Ishikawa (cell line): Measurements from ENCODE around the gene NEAT1.

Source experiments
- CEBPB ChIP-seq: IDR thresholded peaks from 2 replicates; pipeline ENCODE4 v1.6.1; 2012
- CREB1 ChIP-seq: IDR thresholded peaks from 2 replicates; pipeline ENCODE4 v1.6.1; 2012; ENCODE audit warnings: low read depth
- EGR1 ChIP-seq: IDR thresholded peaks from 2 replicates; pipeline ENCODE4 v1.6.1; 2012
- EP300 ChIP-seq: IDR thresholded peaks from 2 replicates; pipeline ENCODE4 v1.6.1; 2012; ENCODE audit warnings: borderline replicate concordance
- NFIC ChIP-seq: IDR thresholded peaks from 2 replicates; pipeline ENCODE4 v1.6.1; 2012
- RAD21 ChIP-seq: IDR thresholded peaks from 2 replicates; pipeline ENCODE4 v1.6.1; 2012; ENCODE audit warnings: low read depth
- TAF1 ChIP-seq: IDR thresholded peaks from 2 replicates; pipeline ENCODE4 v1.6.1; 2012; ENCODE audit warnings: low read depth, mild to moderate bottlenecking
- TCF12 ChIP-seq: IDR thresholded peaks from 2 replicates; pipeline ENCODE4 v1.6.1; 2012; ENCODE audit warnings: low read depth
- TEAD4 ChIP-seq: IDR thresholded peaks from 2 replicates; pipeline ENCODE4 v1.6.1; 2012
- USF1 ChIP-seq: IDR thresholded peaks from 2 replicates; pipeline ENCODE4 v1.6.1; 2012
- YY1 ChIP-seq: IDR thresholded peaks from 2 replicates; pipeline ENCODE4 v1.6.1; 2012; ENCODE audit warnings: low read depth
- ZBTB7A ChIP-seq: IDR thresholded peaks from 2 replicates; pipeline ENCODE4 v1.6.1; 2012; ENCODE audit warnings: low read depth
- TF ChIP-seq, protein P1 (sequence below): IDR thresholded peaks from 2 replicates; pipeline ENCODE4 v1.6.1; 2012; ENCODE audit warnings: low read depth, mild to moderate bottlenecking
- TF ChIP-seq, protein P2 (sequence below): IDR thresholded peaks from 2 replicates; pipeline ENCODE4 v1.6.1; 2012

GRCh38 chr11:65423516-65424204, 1.1 kb downstream of the NEAT1 start:
- TF ChIP-seq YY1 = no peak
- TF ChIP-seq EP300 = no peak
- TF ChIP-seq, protein P1, sequence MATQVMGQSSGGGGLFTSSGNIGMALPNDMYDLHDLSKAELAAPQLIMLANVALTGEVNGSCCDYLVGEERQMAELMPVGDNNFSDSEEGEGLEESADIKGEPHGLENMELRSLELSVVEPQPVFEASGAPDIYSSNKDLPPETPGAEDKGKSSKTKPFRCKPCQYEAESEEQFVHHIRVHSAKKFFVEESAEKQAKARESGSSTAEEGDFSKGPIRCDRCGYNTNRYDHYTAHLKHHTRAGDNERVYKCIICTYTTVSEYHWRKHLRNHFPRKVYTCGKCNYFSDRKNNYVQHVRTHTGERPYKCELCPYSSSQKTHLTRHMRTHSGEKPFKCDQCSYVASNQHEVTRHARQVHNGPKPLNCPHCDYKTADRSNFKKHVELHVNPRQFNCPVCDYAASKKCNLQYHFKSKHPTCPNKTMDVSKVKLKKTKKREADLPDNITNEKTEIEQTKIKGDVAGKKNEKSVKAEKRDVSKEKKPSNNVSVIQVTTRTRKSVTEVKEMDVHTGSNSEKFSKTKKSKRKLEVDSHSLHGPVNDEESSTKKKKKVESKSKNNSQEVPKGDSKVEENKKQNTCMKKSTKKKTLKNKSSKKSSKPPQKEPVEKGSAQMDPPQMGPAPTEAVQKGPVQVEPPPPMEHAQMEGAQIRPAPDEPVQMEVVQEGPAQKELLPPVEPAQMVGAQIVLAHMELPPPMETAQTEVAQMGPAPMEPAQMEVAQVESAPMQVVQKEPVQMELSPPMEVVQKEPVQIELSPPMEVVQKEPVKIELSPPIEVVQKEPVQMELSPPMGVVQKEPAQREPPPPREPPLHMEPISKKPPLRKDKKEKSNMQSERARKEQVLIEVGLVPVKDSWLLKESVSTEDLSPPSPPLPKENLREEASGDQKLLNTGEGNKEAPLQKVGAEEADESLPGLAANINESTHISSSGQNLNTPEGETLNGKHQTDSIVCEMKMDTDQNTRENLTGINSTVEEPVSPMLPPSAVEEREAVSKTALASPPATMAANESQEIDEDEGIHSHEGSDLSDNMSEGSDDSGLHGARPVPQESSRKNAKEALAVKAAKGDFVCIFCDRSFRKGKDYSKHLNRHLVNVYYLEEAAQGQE = no peak
- TF ChIP-seq TAF1 = no peak
- TF ChIP-seq RAD21 = no peak
- TF ChIP-seq, protein P2, sequence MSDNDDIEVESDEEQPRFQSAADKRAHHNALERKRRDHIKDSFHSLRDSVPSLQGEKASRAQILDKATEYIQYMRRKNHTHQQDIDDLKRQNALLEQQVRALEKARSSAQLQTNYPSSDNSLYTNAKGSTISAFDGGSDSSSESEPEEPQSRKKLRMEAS = no peak
- no peak for TF ChIP-seq USF1
- no peak for TF ChIP-seq TEAD4
- TF ChIP-seq NFIC = no peak
- no peak for TF ChIP-seq TCF12
- TF ChIP-seq ZBTB7A = no peak
- TF ChIP-seq CREB1 = no peak
- no peak for TF ChIP-seq CEBPB
- no peak for TF ChIP-seq EGR1
